ENCODE results near the gene CEP290. TPM values are rescaled to one million over a fixed set of nuclear protein-coding genes. Genes with fewer than 3 reads are reported as not detected.

Gene CEP290
- total and polyA plus RNA-seq, 9 donors, result 6.8 to 42.7 (median 19.1) TPM

DNA sequence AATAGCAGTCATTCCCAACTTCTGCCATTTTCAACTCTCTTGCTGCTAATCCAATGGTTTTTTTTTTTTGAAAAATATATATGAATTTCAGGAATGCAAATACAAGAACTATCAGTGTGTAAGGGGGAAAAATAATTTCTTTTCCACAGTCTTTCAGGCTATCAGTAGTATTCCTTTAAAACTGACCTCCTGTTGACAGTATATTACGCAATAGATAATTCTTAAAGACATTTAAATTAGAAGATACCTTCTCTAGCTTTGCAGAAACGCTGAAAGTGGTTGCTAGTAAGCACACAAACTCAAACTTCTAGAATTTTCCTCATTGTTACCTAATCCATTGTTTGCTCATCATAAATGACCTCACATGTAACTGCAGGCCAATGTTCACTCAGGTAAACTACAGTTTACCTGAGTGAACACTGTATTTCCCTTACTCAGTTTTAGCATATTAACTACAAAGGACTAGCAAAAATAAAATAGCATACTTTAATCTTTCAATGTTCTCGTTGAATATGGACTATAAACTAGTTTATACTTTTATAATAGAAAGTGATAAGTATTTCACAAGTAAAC lies 112.7 kb downstream of the CEP290 start, which contains the start of gene C12orf50:
Gene C12orf50 (minus strand): TSS at position 309 of the 573 bp plus-strand sequence. CDS start 2,439 bp downstream, outside the sequence.
- WGBS, 3 donors, result 54 to 61% (median 56%) methylated on average over 3 of the region's 3 CpGs
- H3K4me3 ChIP-seq, result no peak within 1 kb of the TSS

DNA sequence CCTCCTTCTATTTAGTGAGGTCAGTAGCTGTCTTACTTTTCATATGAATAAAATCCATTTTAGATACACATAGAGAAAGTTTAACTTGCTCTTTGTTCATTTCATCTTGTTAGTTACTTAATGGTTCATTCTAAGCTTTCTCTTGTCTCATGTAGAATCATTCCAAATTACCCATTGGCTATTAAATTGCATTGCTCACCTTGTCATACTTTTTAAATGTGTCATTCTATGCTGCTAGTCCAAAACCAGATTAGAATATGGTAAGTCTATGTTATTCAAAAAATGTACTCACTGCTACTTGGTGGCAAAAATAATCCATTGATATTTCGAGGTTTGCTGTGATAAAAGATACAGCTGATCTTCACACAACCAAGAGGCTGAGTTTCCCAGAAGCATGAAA lies 115.7 kb downstream of the CEP290 start:
- DNase-seq, result no peak
- Histone ChIP-seq H3K36me3 (no peaks in the 10 kb centered on the region), H3K27ac (no peak overlapping the region), H3K4me1 (ENCODE audit: insufficient read depth) (no peaks in the 10 kb centered on the region), H3K9me3 (no peaks in the 10 kb centered on the region), H3K27me3 (no peaks in the 10 kb centered on the region), H3K4me3 (no peak overlapping the region)
- intact Hi-C loops (cut with DNase I), result no loop called here
- TF ChIP-seq, protein P1, sequence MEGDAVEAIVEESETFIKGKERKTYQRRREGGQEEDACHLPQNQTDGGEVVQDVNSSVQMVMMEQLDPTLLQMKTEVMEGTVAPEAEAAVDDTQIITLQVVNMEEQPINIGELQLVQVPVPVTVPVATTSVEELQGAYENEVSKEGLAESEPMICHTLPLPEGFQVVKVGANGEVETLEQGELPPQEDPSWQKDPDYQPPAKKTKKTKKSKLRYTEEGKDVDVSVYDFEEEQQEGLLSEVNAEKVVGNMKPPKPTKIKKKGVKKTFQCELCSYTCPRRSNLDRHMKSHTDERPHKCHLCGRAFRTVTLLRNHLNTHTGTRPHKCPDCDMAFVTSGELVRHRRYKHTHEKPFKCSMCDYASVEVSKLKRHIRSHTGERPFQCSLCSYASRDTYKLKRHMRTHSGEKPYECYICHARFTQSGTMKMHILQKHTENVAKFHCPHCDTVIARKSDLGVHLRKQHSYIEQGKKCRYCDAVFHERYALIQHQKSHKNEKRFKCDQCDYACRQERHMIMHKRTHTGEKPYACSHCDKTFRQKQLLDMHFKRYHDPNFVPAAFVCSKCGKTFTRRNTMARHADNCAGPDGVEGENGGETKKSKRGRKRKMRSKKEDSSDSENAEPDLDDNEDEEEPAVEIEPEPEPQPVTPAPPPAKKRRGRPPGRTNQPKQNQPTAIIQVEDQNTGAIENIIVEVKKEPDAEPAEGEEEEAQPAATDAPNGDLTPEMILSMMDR (IDR thresholded peaks at IDR 0.05), result no peak
- TF ChIP-seq EP300 (IDR thresholded peaks at IDR 0.05), result no peak
- no peak for TF ChIP-seq POLR2A (IDR thresholded peaks at IDR 0.05)
- WGBS, 3 donors, result 71 to 82% (median 77%) methylated on average over 1 of the region's 1 CpG

More for the DNA sequence above, 112.7 kb downstream of the CEP290 start, which contains the start of gene C12orf50:
- Histone ChIP-seq H3K27ac (no peak within 1 kb of the TSS), H3K9me3 (no peaks in the 10 kb centered on the region), H3K27me3 (no peaks in the 10 kb centered on the region), H3K36me3 (no peaks in the 10 kb centered on the region), H3K4me1 (ENCODE audit: insufficient read depth) (no peaks in the 10 kb centered on the region)
- TF ChIP-seq EP300 (IDR thresholded peaks at IDR 0.05) (no peak), POLR2A (IDR thresholded peaks at IDR 0.05) (no peak)
- TF ChIP-seq, protein P1 (IDR thresholded peaks at IDR 0.05), result no peak
- DNase-seq, result no peak
- intact Hi-C loops (cut with DNase I), result no loop called here

DNA sequence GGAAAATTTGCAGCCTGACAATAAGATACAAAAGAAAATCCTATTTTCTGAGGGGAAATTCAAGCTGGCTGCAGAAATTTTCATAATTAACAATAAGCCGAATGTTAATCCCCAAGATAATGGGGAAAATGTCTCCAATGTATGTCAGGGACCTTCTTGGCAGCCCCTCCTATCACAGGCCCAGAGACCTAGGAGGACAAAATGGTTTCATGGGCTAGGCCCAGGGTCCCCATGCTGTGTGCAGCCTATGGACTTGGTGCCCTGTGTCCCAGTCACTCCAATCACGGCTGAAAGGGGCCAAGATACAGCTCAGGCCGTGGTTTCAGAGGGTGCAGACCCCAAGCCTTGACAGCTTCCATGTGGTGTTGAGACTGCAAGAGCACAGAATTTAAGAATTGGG lies 123.9 kb downstream of the CEP290 start:
- WGBS, 3 donors, result 81 to 86% (median 84%) methylated on average over 3 of the region's 3 CpGs
- Histone ChIP-seq H3K4me1 (ENCODE audit: insufficient read depth) (no peaks in the 10 kb centered on the region), H3K27me3 (no peaks in the 10 kb centered on the region), H3K36me3 (no peaks in the 10 kb centered on the region), H3K27ac (no peak overlapping the region), H3K4me3 (no peak overlapping the region), H3K9me3 (no peaks in the 10 kb centered on the region)
- TF ChIP-seq, protein P1 (IDR thresholded peaks at IDR 0.05), result no peak
- TF ChIP-seq EP300 (IDR thresholded peaks at IDR 0.05) (no peak), POLR2A (IDR thresholded peaks at IDR 0.05) (no peak)
- DNase-seq, result no peak
- intact Hi-C loops (cut with DNase I), result no loop called here

DNA sequence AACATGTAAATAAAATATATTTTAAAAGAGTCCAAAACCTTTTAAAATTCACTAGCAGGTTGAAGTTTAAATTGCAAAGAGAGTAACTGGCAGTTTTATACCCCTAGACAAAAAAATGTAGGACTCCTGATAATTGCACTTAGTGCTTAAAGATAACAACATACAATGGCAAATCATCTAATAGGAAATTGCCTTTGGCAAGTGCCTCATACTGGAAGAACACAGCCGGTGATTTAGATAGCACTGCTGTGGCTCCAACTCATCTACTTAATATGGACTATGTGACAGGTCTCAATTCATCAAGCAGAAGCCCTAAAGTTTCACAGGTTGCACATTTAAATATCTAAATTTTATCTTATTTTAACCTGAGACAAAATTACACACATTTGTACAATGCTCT lies 126.1 kb downstream of the CEP290 start:
- no peak overlapping the region for H3K27ac ChIP-seq
- no peak for DNase-seq
- H3K4me1 ChIP-seq (ENCODE audit: insufficient read depth), result no peaks in the 10 kb centered on the region
- TF ChIP-seq, protein P1 (IDR thresholded peaks at IDR 0.05), result no peak
- TF ChIP-seq POLR2A (IDR thresholded peaks at IDR 0.05) (no peak), EP300 (IDR thresholded peaks at IDR 0.05) (no peak)
- H3K4me3 ChIP-seq, result no peak overlapping the region
- no peaks in the 10 kb centered on the region for H3K9me3 ChIP-seq
- H3K36me3 ChIP-seq, result no peaks in the 10 kb centered on the region
- 14 to 23% (median 18%) methylated on average over 1 of the region's 1 CpG for WGBS, 3 donors
- H3K27me3 ChIP-seq, result no peaks in the 10 kb centered on the region
- intact Hi-C loops (cut with DNase I), result no loop called here
